AG09309 (cell line): ENCODE data around the gene CMIP.

ENCODE experiments used
- DNase-seq: peaks from one replicate; pipeline ENCODE4 v3.0.0-alpha.2; 2010; ENCODE audit warnings: low read depth
- H3K4me3 ChIP-seq: 2 replicates; pipeline ENCODE4 v1.5.1; 2011; ENCODE audit warnings: mild to moderate bottlenecking, low read depth, low read length, moderate library complexity; ENCODE audit not compliant: control insufficient read depth
- CTCF ChIP-seq: IDR thresholded peaks from 2 replicates; pipeline ENCODE4 v1.5.1; 2011; ENCODE audit warnings: mild to moderate bottlenecking, low read depth, low read length, inconsistent platforms; ENCODE audit not compliant: insufficient read depth, control insufficient read depth; ENCODE audit errors: missing control alignments

CMIP gene

GRCh38 chr16:81513204-81514040 is 68.8 kb downstream of the CMIP start:
- TF ChIP-seq CTCF = no peak
- no peak for DNase-seq
- no peak overlapping the region for H3K4me3 ChIP-seq

- TF ChIP-seq CTCF = no peak
Measured at GRCh38 chr16:81514041-81514559, 69.5 kb downstream of the CMIP start.

GRCh38 chr16:81514568-81515258 is 70.1 kb downstream of the CMIP start:
- DNase-seq = no peak
- H3K4me3 ChIP-seq = no peak overlapping the region
- no peak for TF ChIP-seq CTCF

More at GRCh38 chr16:81514041-81514559, 69.5 kb downstream of the CMIP start:
- H3K4me3 ChIP-seq = no peak overlapping the region
- no peak for DNase-seq

- no peak for TF ChIP-seq CTCF
- DNase-seq = no peak
- H3K4me3 ChIP-seq = no peak overlapping the region
Measured at GRCh38 chr16:81515281-81515680, 70.7 kb downstream of the CMIP start.

GRCh38 chr16:81515721-81516120 is 71.1 kb downstream of the CMIP start:
- no peak for DNase-seq
- no peak for TF ChIP-seq CTCF
- H3K4me3 ChIP-seq = no peak overlapping the region

- no peak for TF ChIP-seq CTCF
- no peak overlapping the region for H3K4me3 ChIP-seq
- no peak for DNase-seq
Measured at GRCh38 chr16:81516478-81517149, 72.0 kb downstream of the CMIP start.
